ENCODE results near the gene TRIM59.

The TRIM59 gene

DNA sequence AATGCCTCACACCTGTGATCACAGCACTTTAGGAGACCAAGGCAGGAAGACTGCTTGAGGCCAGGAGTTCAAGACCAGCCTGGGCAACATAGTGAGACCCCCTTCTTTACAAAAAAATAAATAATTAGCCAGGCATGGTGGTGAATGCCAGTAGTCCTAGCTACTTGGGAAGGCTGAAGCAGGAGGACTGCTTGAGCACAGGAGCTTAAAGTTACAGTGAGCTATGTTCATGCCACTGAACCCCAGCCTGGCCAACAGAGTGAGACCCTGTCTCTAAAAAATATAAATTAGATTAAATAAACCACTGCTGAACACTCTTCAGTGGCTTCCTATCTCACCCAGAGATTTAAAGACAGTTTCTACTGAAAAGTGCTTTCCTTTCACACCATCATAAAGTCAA is 56.8 kb downstream of the TRIM59 start:
- FAIRE-seq (no peak), DNase-seq (ENCODE audit: insufficient read length, low spot score) (no peak)
- TF ChIP-seq, protein P1, sequence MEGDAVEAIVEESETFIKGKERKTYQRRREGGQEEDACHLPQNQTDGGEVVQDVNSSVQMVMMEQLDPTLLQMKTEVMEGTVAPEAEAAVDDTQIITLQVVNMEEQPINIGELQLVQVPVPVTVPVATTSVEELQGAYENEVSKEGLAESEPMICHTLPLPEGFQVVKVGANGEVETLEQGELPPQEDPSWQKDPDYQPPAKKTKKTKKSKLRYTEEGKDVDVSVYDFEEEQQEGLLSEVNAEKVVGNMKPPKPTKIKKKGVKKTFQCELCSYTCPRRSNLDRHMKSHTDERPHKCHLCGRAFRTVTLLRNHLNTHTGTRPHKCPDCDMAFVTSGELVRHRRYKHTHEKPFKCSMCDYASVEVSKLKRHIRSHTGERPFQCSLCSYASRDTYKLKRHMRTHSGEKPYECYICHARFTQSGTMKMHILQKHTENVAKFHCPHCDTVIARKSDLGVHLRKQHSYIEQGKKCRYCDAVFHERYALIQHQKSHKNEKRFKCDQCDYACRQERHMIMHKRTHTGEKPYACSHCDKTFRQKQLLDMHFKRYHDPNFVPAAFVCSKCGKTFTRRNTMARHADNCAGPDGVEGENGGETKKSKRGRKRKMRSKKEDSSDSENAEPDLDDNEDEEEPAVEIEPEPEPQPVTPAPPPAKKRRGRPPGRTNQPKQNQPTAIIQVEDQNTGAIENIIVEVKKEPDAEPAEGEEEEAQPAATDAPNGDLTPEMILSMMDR (IDR thresholded peaks at IDR 0.05; ENCODE audit: insufficient read depth, missing control alignments): no peak

DNA sequence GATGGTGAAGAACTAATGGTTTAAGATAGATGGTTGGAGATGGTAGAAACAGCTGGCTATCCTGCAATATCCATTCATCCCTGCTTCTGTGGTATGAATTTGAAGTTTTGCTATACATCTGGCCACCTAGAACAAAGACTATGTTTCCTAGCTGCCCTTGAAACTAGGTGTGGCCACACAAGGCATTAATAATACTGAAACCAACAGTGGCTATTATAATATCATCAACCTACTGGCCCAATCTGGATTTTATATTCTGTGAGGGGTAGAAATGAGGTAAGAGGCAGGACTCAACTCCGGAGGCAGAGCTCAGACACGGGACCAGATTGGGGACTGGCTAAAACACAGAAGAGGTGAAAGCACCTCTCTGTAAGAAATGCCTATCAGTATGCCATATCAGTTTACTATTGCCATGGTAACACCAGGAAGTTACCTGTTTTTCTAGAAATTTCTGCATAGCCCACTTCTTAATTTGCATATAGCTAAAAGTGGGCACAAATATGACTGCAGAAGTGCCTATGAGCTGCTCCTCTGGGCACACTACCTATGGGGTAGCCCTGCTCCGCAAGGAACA is 58.9 kb downstream of the TRIM59 start:
- FAIRE-seq (no peak), DNase-seq (ENCODE audit: insufficient read length, low spot score) (no peak)
- TF ChIP-seq, protein P1 (IDR thresholded peaks at IDR 0.05; ENCODE audit: insufficient read depth, missing control alignments): no peak
